ENCODE measurements around the gene HS3ST5. TPM values are rescaled to one million over a fixed set of nuclear protein-coding genes. Genes with fewer than 3 reads are reported as not detected.
A peak's percentile ranks its signal among the peaks of the same experiment; 100 is the strongest.
"Not testable (repeated sequence)": the region's sequence is repeated elsewhere in the genome, so short reads cannot be mapped to it uniquely, and the experiment has no call there.

The HS3ST5 gene
- total RNA-seq, 1 donor from 2014 or later = 1.9 TPM

DNA sequence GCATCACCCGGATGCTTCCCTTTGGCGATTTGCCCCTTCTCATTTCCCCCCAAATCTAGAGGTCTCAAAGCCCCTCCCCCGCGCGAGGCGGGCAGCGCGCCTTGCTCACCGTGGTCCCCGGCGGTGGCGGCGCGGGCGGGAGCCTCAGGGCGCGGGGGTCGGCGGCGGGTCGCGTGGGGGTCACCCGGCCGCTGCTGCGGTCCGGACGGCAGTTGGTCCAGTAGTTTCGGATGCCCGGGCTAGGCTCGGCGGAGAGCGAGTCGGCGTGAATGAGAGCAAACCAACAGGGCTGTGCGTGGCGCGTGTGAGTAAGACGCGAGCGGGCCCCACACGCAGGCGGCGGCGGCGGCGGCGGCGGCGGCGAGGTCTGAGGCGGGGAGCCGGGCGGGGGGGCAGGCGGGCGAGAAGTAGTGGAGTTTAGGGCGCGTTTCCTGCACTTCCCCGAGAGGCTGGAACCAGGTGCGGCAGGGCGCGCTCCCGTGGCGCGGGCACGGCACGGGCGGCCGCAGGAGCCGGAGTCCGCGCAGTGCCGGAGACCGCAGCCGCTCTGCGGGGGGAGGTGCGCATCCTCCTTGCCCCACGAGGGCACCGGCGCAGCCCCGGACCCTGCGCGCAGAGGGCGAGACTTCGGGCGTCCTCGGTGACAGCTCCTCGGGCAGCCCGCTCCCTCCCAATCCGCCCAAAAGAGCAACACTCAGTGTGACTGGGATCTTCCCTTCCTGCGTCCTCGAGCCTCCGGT is 567 bp downstream of the HS3ST5 start:
- ATAC-seq (peak; percentile 11), DNase-seq (ENCODE audit: low spot score) (no peak)
- intact Hi-C loops (cut with DNase I) = no loop called here

DNA sequence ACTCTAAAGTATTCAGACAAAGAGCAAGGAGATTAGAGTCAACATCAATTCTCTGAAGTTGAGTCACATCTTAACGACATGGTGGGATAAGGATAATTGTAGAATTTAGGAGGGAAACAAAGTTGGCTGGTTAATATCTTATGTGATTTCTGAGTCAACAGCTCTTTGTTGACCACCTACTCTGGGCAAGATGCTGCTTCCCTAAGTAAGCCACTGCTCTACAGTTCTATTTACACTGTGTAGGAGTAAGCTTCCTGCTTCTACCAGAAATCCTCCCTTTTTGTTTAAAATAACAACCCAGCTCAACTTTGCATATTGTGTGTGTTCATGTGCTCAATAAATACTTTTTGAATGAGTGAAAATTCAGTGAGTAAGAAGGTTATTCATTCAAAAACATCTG is 3.1 kb downstream of the HS3ST5 start:
- intact Hi-C loops (cut with DNase I) = no loop called here
- ATAC-seq = no peak
- DNase-seq (ENCODE audit: low spot score) = no peak

- no peak for ATAC-seq
- intact Hi-C loops (cut with DNase I) = no loop called here
- DNase-seq (ENCODE audit: low spot score) = no peak
Observed at GRCh38 chr6:114334237-114334636, 8.6 kb downstream of the HS3ST5 start.

DNA sequence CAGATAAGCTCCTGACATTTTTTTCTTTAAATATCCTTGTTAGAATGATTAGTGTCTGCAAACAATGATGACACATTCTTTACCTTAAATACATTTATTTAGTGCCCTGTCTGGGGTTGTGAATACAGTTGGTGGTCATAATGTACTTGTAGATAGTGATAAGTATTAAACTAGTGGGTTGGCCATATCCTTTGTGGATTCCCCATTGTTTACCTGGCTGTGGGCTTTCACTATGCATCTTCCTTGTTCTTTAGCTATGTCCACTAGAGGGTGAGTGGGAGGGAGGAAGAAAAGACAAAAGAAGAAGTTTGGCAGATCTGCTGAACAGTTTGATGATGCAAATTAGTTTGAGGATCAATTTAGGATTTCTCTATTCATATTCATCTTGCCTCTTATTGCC is 15.7 kb downstream of the HS3ST5 start:
- no peak for DNase-seq (ENCODE audit: low spot score)
- intact Hi-C loops (cut with DNase I) = no loop called here
- no peak for ATAC-seq

GRCh38 chr6:114323784-114324183 is 19.0 kb downstream of the HS3ST5 start:
- ATAC-seq (no peak), DNase-seq (ENCODE audit: low spot score) (no peak)
- intact Hi-C loops (cut with DNase I) = no loop called here

DNA sequence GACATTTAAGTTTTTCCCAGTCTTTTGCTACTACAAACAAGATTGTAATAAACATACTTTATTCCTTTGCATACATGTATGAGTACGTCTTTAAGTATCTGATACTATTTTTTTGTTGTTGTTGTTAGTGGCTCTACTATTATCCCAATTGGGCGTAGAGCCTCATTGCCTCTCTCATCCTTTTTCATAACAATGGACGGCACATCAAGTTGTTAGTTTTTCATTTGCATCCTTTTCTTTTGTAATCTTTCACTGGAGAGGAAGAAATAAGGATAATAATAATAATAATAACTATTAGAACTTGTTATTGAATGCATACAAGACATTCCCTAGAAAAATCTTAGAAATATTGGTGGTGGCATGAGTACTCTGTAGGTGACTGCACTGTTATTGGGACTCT is 23.1 kb downstream of the HS3ST5 start:
- ATAC-seq (no peak), DNase-seq (ENCODE audit: low spot score) (no peak)

GRCh38 chr6:114315831-114316595 is 26.8 kb downstream of the HS3ST5 start:
- DNase-seq (ENCODE audit: low spot score) = no peak
- no peak for ATAC-seq
- intact Hi-C loops (cut with DNase I) = no loop called here

More for the DNA sequence above, 23.1 kb downstream of the HS3ST5 start:
- intact Hi-C loops (cut with DNase I) = no loop called here

DNA sequence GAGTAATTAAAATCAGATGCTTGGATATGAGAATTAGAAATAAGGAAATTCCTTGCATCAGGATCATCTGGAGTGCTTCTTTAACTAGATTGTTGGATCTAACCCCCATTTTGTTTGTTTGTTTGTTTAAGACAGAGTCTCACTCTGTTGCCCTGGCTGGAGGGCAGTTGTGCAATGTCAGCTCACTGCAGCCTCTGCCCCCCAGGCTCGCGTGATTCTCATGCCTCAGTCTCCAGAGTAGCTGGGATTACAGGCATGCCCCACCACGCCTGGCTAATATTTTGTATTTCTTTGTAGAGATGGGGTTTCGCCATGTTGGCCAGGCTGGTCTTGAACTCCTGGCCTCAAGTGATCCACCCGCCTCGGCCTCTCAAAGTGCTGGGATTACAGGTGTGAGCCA is 29.0 kb downstream of the HS3ST5 start:
- intact Hi-C loops (cut with DNase I); DNase-seq (ENCODE audit: low spot score); ATAC-seq: not testable (repeated sequence)

DNA sequence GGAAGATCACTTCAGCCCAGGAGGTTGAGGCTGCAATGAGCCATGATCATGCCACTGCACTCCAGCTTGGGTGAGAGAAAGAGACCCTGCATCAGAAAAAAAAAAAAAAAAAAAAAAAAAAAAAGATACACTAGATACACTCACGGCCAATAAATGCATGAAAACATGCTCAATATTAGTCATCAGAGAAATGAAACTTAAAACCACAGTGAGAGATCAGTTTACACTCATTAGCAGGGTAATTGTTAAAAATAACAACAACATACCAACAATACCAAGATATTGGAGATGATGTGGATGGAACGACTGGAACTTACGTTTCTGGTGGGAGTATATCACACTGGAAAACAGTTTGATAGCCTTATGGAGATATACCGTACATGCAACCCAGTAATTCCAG is 29.9 kb downstream of the HS3ST5 start:
- DNase-seq (ENCODE audit: low spot score) = no peak
- ATAC-seq = no peak
- intact Hi-C loops (cut with DNase I) = no loop called here

- DNase-seq (ENCODE audit: low spot score) (no peak), ATAC-seq (no peak)
- intact Hi-C loops (cut with DNase I) = no loop called here
Observed at GRCh38 chr6:114310053-114310452, 32.8 kb downstream of the HS3ST5 start.

- intact Hi-C loops (cut with DNase I) = no loop called here
- ATAC-seq (no peak), DNase-seq (ENCODE audit: low spot score) (no peak)
Observed at GRCh38 chr6:114304304-114304887, 38.4 kb downstream of the HS3ST5 start.

DNA sequence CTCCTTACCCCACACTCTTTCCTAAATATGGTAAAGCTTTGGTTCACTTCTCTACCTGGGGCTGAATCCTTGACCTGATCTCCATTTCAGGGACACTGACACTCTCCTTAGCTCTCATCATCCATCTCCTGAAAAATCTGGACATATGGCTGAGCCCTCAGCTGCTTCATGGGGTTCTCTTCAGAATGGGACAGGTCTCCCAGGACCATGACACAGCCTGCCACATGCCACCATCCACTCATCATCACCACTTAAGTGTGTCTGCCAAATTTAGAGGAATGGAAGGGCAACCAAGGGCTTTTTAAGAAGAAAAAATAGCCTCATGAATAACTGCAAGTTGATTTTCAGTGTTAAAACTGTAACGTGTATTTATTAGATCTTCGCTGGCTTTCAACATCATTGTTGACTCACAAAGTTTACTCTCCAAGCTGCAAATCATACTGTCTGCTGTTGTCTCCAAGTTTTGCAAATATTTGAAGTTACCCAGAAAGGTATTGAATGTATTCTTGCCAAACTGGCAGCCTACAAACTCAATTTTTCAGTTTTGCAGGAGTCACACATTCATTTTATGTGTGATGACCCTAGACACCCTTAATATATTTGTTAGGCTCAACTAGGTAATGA is 41.1 kb downstream of the HS3ST5 start:
- ATAC-seq (no peak), DNase-seq (ENCODE audit: low spot score) (no peak)
- intact Hi-C loops (cut with DNase I) = no loop called here

DNA sequence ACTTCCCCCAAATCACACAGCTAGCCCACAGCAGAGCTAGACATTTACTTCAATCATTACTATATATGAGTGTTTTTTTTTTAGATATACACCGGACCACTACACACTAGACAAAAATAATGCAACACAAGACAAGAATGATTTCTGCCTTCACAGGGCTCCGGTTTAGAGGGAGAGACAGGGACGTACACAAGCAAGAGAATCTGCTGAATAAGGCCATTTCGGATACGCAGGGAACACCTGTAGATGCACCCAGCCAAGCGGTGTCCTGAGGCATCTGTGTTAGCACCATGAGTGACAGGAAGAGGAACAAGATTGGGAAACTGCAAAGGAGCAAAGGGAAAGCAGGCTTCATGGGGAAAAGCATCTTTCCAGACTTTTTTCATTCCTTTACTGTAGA is 45.7 kb downstream of the HS3ST5 start:
- intact Hi-C loops (cut with DNase I) = no loop called here
- DNase-seq (ENCODE audit: low spot score) = no peak
- ATAC-seq = no peak

- ATAC-seq (no peak), DNase-seq (ENCODE audit: low spot score) (no peak)
- intact Hi-C loops (cut with DNase I) = no loop called here
Observed at GRCh38 chr6:114292431-114292830, 50.4 kb downstream of the HS3ST5 start.

GRCh38 chr6:114291428-114291827 is 51.4 kb downstream of the HS3ST5 start:
- DNase-seq (ENCODE audit: low spot score) (no peak), ATAC-seq (no peak)
- intact Hi-C loops (cut with DNase I) = no loop called here

DNA sequence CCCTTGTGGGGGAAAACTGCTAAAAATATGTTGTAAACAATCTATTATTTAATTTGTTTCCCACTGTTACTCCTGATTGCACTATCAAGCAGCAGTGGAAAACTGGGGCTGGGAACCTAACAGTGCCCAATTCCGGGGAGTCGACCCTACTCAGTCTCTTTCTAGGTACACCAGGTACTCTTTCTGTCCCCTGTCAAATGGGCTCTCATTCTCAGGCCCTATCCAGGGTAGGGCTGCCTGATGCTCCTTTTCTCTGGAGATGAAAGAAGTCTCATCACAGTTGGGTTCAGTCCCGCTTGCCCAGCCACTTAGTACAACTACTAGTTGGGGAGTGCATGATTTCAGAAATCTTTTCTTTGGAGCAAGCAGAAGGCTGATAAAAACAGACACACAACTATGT is 52.0 kb downstream of the HS3ST5 start:
- ATAC-seq = no peak
- intact Hi-C loops (cut with DNase I) = no loop called here

DNA sequence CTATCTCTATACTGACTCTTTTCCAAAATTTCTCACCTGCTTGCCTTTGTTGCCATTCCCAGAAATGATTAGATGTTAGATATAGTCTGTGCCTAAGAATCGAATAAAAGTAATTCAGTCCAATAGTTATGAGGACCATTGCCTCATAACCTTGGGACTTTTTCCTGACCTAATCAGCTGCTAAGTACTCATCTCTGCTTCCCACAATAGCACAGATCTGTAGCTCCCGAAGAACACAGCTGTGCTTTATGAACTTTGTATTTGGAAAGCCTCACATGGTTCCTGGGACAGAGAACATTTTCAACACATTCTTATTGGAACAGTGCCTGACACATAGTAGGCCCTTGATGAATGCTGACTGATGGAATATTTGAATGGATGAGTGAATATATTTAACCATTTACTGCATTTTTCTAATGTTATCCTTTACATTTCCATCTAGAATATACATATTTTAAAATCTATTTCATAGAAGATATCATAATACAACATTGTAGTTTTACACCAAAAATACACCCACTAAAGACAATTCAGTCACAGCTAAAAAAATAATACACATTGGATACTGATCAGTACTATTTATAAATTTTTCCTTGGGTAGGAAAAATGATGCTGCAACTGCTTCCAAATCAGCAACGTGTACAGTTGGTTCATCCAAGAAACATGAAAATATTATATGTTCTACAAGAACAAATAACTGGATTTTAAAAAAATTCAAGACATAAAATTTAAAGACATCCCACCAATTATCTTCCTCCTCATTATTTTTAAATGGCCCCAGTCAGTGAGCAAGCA is 53.9 kb downstream of the HS3ST5 start:
- no peak for ATAC-seq
- intact Hi-C loops (cut with DNase I) = no loop called here
- no peak for DNase-seq (ENCODE audit: low spot score)

More for the DNA sequence above, 52.0 kb downstream of the HS3ST5 start:
- no peak for DNase-seq (ENCODE audit: low spot score)

- no peak for ATAC-seq
- intact Hi-C loops (cut with DNase I) = no loop called here
- DNase-seq (ENCODE audit: low spot score) = no peak
Observed at GRCh38 chr6:114287461-114287860, 55.4 kb downstream of the HS3ST5 start.

- intact Hi-C loops (cut with DNase I) = no loop called here
- no peak for DNase-seq (ENCODE audit: low spot score)
- no peak for ATAC-seq
Observed at GRCh38 chr6:114286211-114286610, 56.6 kb downstream of the HS3ST5 start.

All from sciatic nerve (tissue), 2 donors.